SK-N-SH (cell line): ENCODE results near the gene BTBD7.

Source experiments
- CTCF ChIP-seq: fragments of 200-600 bp; sonication (generic); IDR thresholded peaks from 2 replicates; pipeline ENCODE4 v1.6.1; 2017; ENCODE audit warnings: antibody characterized with exemption, mild to moderate bottlenecking, moderate library complexity
- EZH2phosphoT487 ChIP-seq: fragments of 200-600 bp; sonication (generic); IDR thresholded peaks from 2 replicates; pipeline ENCODE4 v1.6.1; 2017; ENCODE audit warnings: low read depth, mixed run types, mild to moderate bottlenecking, antibody characterized with exemption, moderate library complexity, borderline replicate concordance
- FOSL2 ChIP-seq: IDR thresholded peaks from 2 replicates; pipeline ENCODE4 v1.4.0; 2012; ENCODE audit warnings: low read depth, mild to moderate bottlenecking, moderate library complexity, borderline replicate concordance
- JUND ChIP-seq: IDR thresholded peaks from 2 replicates; pipeline ENCODE4 v1.4.0; 2012
- MXI1 ChIP-seq: IDR thresholded peaks from 2 replicates; pipeline ENCODE4 v1.6.1; 2012; ENCODE audit warnings: mild to moderate bottlenecking, low read depth, low read length, improper control_type of control experiment
- POLR2AphosphoS5 ChIP-seq: IDR thresholded peaks from 2 replicates; pipeline ENCODE4 v1.6.1; 2012; ENCODE audit warnings: low read depth, low read length
- RAD21 ChIP-seq: IDR thresholded peaks from 2 replicates; pipeline ENCODE4 v1.6.1; 2012; ENCODE audit warnings: mild to moderate bottlenecking, low read length
- RXRA ChIP-seq: IDR thresholded peaks from 2 replicates; pipeline ENCODE4 v1.4.0; 2012; ENCODE audit warnings: low read depth, mild to moderate bottlenecking, borderline replicate concordance
- SIN3A ChIP-seq: IDR thresholded peaks from 2 replicates; pipeline ENCODE4 v1.6.1; 2012; ENCODE audit warnings: low read depth, mild to moderate bottlenecking, low read length, moderate library complexity, borderline replicate concordance
- USF1 ChIP-seq: IDR thresholded peaks from 2 replicates; pipeline ENCODE4 v1.4.0; 2012; ENCODE audit warnings: low read depth, borderline replicate concordance
- TF ChIP-seq, protein P1 (sequence below): IDR thresholded peaks from 2 replicates; pipeline ENCODE4 v1.6.1; 2012; ENCODE audit warnings: mild to moderate bottlenecking, low read depth, low read length, moderate library complexity
- TF ChIP-seq, protein P2 (sequence below): fragments of 150-350 bp; IDR thresholded peaks from 2 replicates; pipeline ENCODE4 v1.6.1; 2017; ENCODE audit warnings: antibody characterized with exemption, low read length, low read depth, borderline replicate concordance

- TF ChIP-seq CTCF (no peak), MXI1 (no peak), SIN3A (no peak), POLR2AphosphoS5 (no peak), RXRA (no peak), RAD21 (no peak), EZH2phosphoT487 (no peak), FOSL2 (no peak), JUND (no peak), USF1 (no peak)
- TF ChIP-seq, protein P1, sequence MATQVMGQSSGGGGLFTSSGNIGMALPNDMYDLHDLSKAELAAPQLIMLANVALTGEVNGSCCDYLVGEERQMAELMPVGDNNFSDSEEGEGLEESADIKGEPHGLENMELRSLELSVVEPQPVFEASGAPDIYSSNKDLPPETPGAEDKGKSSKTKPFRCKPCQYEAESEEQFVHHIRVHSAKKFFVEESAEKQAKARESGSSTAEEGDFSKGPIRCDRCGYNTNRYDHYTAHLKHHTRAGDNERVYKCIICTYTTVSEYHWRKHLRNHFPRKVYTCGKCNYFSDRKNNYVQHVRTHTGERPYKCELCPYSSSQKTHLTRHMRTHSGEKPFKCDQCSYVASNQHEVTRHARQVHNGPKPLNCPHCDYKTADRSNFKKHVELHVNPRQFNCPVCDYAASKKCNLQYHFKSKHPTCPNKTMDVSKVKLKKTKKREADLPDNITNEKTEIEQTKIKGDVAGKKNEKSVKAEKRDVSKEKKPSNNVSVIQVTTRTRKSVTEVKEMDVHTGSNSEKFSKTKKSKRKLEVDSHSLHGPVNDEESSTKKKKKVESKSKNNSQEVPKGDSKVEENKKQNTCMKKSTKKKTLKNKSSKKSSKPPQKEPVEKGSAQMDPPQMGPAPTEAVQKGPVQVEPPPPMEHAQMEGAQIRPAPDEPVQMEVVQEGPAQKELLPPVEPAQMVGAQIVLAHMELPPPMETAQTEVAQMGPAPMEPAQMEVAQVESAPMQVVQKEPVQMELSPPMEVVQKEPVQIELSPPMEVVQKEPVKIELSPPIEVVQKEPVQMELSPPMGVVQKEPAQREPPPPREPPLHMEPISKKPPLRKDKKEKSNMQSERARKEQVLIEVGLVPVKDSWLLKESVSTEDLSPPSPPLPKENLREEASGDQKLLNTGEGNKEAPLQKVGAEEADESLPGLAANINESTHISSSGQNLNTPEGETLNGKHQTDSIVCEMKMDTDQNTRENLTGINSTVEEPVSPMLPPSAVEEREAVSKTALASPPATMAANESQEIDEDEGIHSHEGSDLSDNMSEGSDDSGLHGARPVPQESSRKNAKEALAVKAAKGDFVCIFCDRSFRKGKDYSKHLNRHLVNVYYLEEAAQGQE, result no peak
- TF ChIP-seq, protein P2, sequence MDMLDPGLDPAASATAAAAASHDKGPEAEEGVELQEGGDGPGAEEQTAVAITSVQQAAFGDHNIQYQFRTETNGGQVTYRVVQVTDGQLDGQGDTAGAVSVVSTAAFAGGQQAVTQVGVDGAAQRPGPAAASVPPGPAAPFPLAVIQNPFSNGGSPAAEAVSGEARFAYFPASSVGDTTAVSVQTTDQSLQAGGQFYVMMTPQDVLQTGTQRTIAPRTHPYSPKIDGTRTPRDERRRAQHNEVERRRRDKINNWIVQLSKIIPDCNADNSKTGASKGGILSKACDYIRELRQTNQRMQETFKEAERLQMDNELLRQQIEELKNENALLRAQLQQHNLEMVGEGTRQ, result no peak
Observed at GRCh38 chr14:93308686-93309345, 24.0 kb downstream of the BTBD7 start.
